HepG2 (cell line): Measurements from ENCODE around the gene NUP107. TPM values are rescaled to one million over a fixed set of nuclear protein-coding genes. Genes with fewer than 3 reads are reported as not detected.

Source experiments
- GATA4 ChIP-seq: sonication (generic); IDR thresholded peaks from 2 replicates; pipeline ENCODE4 v1.6.1; 2016; ENCODE audit warnings: antibody characterized with exemption, low read depth, borderline replicate concordance
- JARID2 ChIP-seq: sonication (generic); formaldehyde crosslinking; IDR thresholded peaks from 2 replicates; pipeline ENCODE4 v1.8.1; 2023; ENCODE audit warnings: missing genetic modification reagents, inconsistent platforms; ENCODE audit not compliant: insufficient replicate concordance
- KMT2B ChIP-seq: IDR thresholded peaks from 2 replicates; pipeline ENCODE4 v1.6.1; 2016; ENCODE audit warnings: missing genetic modification reagents, missing compliant biosample characterization
- MXD4 ChIP-seq: IDR thresholded peaks from 2 replicates; pipeline ENCODE4 v1.6.1; 2016; ENCODE audit warnings: mild to moderate bottlenecking, missing biosample characterization, missing genetic modification reagents
- SAFB2 ChIP-seq: sonication (generic); formaldehyde crosslinking; IDR thresholded peaks from 2 replicates; pipeline ENCODE4 v1.5.1; 2020; ENCODE audit warnings: missing genetic modification reagents, low read depth, mild to moderate bottlenecking, borderline replicate concordance
- YEATS2 ChIP-seq: sonication (generic); formaldehyde crosslinking; IDR thresholded peaks from 2 replicates; pipeline ENCODE4 v1.4.0; 2020; ENCODE audit warnings: missing genetic modification reagents, borderline replicate concordance
- ZNF230 ChIP-seq: sonication (generic); formaldehyde crosslinking; IDR thresholded peaks from 2 replicates; pipeline ENCODE4 v1.4.0; 2020; ENCODE audit warnings: mild to moderate bottlenecking, missing genetic modification reagents
- polyA plus RNA-seq, 8 experiments: library from polyadenylated mRNA; depleted of rRNA in 3 of 8; stranded (reverse) in 7 of 8; unstranded in 1 of 8; fragments of >200 nt; fragmentation: Illumina TruSeq in 4 of 8; extraction: Trizol in 4 of 8; gene quantifications; 2 replicates each; pipeline versions ENCODE4 v1.2.1 to v1.2.3, GENCODE V29; 2011 to 2016; ENCODE audit warnings: low read depth in 4 of 8, missing spikeins in 1 of 8, mixed read lengths in 1 of 8; ENCODE audit not compliant: insufficient read depth in 1 of 8
- total RNA-seq, 5 experiments: library from RNA; depleted of rRNA; stranded (reverse); fragments of >200 nt; fragmentation: Illumina TruSeq; extraction: Trizol; gene quantifications; 2 replicates each; pipeline ENCODE4 v1.2.3, GENCODE V29; 2016; ENCODE audit warnings: low read depth in 1 of 5
- TF ChIP-seq, protein P1 (sequence below): sonication (generic); formaldehyde crosslinking; IDR thresholded peaks from 2 replicates; pipeline ENCODE4 v1.8.1; 2022; ENCODE audit warnings: mild to moderate bottlenecking, missing genetic modification reagents
- TF ChIP-seq, protein P2 (sequence below): sonication (generic); formaldehyde crosslinking; IDR thresholded peaks from 2 replicates; pipeline ENCODE4 v1.4.0; 2020; ENCODE audit warnings: mild to moderate bottlenecking, missing genetic modification reagents
- TF ChIP-seq, protein P3 (sequence below), 2 experiments: fragments of 450-650 bp in 1 of 2; sonication (generic) in 1 of 2; formaldehyde crosslinking in 1 of 2; IDR thresholded peaks; 2 replicates each; pipeline versions ENCODE4 v1.6.1 to v1.8.0; 2016 to 2022; ENCODE audit warnings: antibody characterized with exemption in 1 of 2, mild to moderate bottlenecking in 1 of 2, missing genetic modification reagents in 1 of 2
- TF ChIP-seq, protein P4 (sequence below): IDR thresholded peaks from 2 replicates; pipeline ENCODE4 v1.6.1; 2018; ENCODE audit warnings: missing genetic modification reagents, mild to moderate bottlenecking, missing compliant biosample characterization

NUP107 gene
- total and polyA plus RNA-seq, 2 of the 13 experiments (the other 11 are each of a cell fraction or from before 2014, with no cell fraction given) = 54.7 to 100 TPM

DNA sequence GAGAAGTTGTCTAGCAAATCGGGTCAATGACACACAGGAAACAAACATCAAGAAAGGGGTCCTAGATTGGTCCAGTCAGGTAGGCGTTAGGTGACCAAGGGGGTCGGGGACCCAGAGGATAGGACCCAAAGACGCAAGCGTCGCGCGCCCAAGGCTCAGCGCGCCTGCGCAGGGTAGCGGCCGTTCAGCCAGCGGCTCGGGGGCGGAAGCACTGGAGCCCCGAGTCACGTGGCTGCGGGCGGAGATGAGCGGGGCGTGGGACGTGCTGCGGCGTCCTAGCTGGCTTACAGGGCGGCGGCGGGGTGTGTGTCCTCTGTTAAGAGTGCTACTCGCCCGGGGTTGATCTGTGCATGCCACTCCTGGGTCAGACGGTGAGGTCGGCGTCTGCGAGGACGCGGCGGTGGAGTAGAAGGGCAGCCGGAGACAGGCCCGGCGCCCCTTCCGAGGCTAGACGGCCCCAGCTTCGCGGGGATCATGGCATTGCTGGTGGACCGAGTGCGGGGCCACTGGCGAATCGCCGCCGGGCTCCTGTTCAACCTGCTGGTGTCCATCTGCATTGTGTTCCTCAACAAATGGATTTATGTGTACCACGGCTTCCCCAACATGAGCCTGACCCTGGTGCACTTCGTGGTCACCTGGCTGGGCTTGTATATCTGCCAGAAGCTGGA lies 59.3 kb downstream of the NUP107 start, which contains the start of gene SLC35E3 (continued):
- TF ChIP-seq GATA4 = 0 out of 2 replicates have a peak, but pooled peaks have one; percentile 28
- TF ChIP-seq, protein P1, sequence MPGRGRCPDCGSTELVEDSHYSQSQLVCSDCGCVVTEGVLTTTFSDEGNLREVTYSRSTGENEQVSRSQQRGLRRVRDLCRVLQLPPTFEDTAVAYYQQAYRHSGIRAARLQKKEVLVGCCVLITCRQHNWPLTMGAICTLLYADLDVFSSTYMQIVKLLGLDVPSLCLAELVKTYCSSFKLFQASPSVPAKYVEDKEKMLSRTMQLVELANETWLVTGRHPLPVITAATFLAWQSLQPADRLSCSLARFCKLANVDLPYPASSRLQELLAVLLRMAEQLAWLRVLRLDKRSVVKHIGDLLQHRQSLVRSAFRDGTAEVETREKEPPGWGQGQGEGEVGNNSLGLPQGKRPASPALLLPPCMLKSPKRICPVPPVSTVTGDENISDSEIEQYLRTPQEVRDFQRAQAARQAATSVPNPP (CRISPR knock-in tag) = peak; percentile 61; the same call in 1 of the 2 replicates
- peak; percentile 67; the same call in 1 of the 2 replicates for TF ChIP-seq ZNF230
- TF ChIP-seq, protein P2, sequence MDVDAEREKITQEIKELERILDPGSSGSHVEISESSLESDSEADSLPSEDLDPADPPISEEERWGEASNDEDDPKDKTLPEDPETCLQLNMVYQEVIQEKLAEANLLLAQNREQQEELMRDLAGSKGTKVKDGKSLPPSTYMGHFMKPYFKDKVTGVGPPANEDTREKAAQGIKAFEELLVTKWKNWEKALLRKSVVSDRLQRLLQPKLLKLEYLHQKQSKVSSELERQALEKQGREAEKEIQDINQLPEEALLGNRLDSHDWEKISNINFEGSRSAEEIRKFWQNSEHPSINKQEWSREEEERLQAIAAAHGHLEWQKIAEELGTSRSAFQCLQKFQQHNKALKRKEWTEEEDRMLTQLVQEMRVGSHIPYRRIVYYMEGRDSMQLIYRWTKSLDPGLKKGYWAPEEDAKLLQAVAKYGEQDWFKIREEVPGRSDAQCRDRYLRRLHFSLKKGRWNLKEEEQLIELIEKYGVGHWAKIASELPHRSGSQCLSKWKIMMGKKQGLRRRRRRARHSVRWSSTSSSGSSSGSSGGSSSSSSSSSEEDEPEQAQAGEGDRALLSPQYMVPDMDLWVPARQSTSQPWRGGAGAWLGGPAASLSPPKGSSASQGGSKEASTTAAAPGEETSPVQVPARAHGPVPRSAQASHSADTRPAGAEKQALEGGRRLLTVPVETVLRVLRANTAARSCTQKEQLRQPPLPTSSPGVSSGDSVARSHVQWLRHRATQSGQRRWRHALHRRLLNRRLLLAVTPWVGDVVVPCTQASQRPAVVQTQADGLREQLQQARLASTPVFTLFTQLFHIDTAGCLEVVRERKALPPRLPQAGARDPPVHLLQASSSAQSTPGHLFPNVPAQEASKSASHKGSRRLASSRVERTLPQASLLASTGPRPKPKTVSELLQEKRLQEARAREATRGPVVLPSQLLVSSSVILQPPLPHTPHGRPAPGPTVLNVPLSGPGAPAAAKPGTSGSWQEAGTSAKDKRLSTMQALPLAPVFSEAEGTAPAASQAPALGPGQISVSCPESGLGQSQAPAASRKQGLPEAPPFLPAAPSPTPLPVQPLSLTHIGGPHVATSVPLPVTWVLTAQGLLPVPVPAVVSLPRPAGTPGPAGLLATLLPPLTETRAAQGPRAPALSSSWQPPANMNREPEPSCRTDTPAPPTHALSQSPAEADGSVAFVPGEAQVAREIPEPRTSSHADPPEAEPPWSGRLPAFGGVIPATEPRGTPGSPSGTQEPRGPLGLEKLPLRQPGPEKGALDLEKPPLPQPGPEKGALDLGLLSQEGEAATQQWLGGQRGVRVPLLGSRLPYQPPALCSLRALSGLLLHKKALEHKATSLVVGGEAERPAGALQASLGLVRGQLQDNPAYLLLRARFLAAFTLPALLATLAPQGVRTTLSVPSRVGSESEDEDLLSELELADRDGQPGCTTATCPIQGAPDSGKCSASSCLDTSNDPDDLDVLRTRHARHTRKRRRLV (CRISPR knock-in tag) = 0 out of 2 replicates have a peak, but pooled peaks have one; percentile 48
- TF ChIP-seq SAFB2 = peak; percentile 90; the same call in 1 of the 2 replicates
- TF ChIP-seq, protein P3, sequence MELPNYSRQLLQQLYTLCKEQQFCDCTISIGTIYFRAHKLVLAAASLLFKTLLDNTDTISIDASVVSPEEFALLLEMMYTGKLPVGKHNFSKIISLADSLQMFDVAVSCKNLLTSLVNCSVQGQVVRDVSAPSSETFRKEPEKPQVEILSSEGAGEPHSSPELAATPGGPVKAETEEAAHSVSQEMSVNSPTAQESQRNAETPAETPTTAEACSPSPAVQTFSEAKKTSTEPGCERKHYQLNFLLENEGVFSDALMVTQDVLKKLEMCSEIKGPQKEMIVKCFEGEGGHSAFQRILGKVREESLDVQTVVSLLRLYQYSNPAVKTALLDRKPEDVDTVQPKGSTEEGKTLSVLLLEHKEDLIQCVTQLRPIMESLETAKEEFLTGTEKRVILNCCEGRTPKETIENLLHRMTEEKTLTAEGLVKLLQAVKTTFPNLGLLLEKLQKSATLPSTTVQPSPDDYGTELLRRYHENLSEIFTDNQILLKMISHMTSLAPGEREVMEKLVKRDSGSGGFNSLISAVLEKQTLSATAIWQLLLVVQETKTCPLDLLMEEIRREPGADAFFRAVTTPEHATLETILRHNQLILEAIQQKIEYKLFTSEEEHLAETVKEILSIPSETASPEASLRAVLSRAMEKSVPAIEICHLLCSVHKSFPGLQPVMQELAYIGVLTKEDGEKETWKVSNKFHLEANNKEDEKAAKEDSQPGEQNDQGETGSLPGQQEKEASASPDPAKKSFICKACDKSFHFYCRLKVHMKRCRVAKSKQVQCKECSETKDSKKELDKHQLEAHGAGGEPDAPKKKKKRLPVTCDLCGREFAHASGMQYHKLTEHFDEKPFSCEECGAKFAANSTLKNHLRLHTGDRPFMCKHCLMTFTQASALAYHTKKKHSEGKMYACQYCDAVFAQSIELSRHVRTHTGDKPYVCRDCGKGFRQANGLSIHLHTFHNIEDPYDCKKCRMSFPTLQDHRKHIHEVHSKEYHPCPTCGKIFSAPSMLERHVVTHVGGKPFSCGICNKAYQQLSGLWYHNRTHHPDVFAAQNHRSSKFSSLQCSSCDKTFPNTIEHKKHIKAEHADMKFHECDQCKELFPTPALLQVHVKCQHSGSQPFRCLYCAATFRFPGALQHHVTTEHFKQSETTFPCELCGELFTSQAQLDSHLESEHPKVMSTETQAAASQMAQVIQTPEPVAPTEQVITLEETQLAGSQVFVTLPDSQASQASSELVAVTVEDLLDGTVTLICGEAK (IDR thresholded peaks at IDR 0.05) = no peak
- TF ChIP-seq, protein P3 (CRISPR knock-in tag; IDR thresholded peaks at IDR 0.05) = 0 out of 2 replicates have a peak, but pooled peaks have one; percentile 32
- TF ChIP-seq YEATS2 (CRISPR knock-in tag) = peak; percentile 71; the same call in 1 of the 2 replicates
- peak; percentile 6 for TF ChIP-seq JARID2 (CRISPR knock-in tag)
- peak; percentile 84; the same call in 1 of the 2 replicates for TF ChIP-seq KMT2B
- TF ChIP-seq, protein P4, sequence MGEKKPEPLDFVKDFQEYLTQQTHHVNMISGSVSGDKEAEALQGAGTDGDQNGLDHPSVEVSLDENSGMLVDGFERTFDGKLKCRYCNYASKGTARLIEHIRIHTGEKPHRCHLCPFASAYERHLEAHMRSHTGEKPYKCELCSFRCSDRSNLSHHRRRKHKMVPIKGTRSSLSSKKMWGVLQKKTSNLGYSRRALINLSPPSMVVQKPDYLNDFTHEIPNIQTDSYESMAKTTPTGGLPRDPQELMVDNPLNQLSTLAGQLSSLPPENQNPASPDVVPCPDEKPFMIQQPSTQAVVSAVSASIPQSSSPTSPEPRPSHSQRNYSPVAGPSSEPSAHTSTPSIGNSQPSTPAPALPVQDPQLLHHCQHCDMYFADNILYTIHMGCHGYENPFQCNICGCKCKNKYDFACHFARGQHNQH = peak; percentile 86
- TF ChIP-seq MXD4 (CRISPR knock-in tag) = peak; percentile 92
